ENCODE data around the gene CHD3. TPM values are rescaled to one million over a fixed set of nuclear protein-coding genes. Genes with fewer than 3 reads are reported as not detected.

The CHD3 gene
- total and polyA plus RNA-seq, 10 of the 15 experiments (the other 5 are each of a cell fraction or from before 2014, with no cell fraction given): 1.4 to 86.8 (median 39.1) TPM

GRCh38 chr17:7852919-7853690 lies 35.5 kb upstream of the CHD3 start:
- FAIRE-seq (no peak), DNase-seq (ENCODE audit: low read depth, low spot score) (no peak), ATAC-seq (no peak)
- in situ Hi-C loops (cut with MboI) (no loop called here), intact Hi-C loops (cut with micrococcal nuclease; ENCODE audit: unreplicated experiment) (no loop called here)
- TF ChIP-seq POLR2A (IDR thresholded peaks at IDR 0.05; ENCODE audit: low read depth, low read length) (no peak; the same call in 1 of the 2 replicates), CTCF (IDR thresholded peaks at IDR 0.05 in 2 of 3, conservative IDR thresholded peaks at IDR 0.05 in 1 of 3; ENCODE audit: control insufficient read depth in 2 of 3, extremely low read depth in 1 of 3, insufficient read depth in 1 of 3, low read depth in 3 of 3, low read length in 3 of 3) (0 out of 6 replicates have a peak, but pooled peaks of 1 of the 3 experiments have one; percentile 1)
- no peak overlapping the region for H3K27ac ChIP-seq (ENCODE audit: control insufficient read depth, insufficient read depth)
- no TSS peak for BruUV-seq (replicated peaks)
- no peak overlapping the region for H3K9ac ChIP-seq (ENCODE audit: control insufficient read depth, insufficient read depth, low read length)
- ChIA-PET POLR2A (interaction anchor here (0.6 kb wide), 1 partner anchor 538 kb away, joined by 6 read pairs; no protein-coding TSS in a partner anchor), RAD21 (ENCODE audit: unreplicated experiment) (no interaction called here), CTCF (interaction anchor here (3.0 kb wide), 1 partner anchor 20 kb away, joined by 47 read pairs; the partner anchor contains the start of gene KDM6B), SMC1A (ENCODE audit: uncharacterized antibody, unreplicated experiment) (no interaction called here)
- no peak overlapping the region for H3K4me2 ChIP-seq (ENCODE audit: control insufficient read depth, insufficient read depth)
- 97% methylated on average over 30 of the region's 51 CpGs for WGBS (ENCODE audit: insufficient coverage, insufficient replicate concordance, low lambda C conversion rate, missing lambda C conversion rate)
- H3K4me1 ChIP-seq (ENCODE audit: control insufficient read depth, insufficient read depth, low read length): peaks cover 26% of the 10 kb centered on the region
- no peak overlapping the region for H3K4me3 ChIP-seq
- no peaks in the 10 kb centered on the region for H3K9me3 ChIP-seq (replicated peaks; ENCODE audit: control insufficient read depth, insufficient read depth, low read length)
- no peaks in the 10 kb centered on the region for H3K27me3 ChIP-seq (replicated peaks in 1 of 2; ENCODE audit: control insufficient read depth in 2 of 2, insufficient read depth in 2 of 2, low read length in 1 of 2)
- H3K36me3 ChIP-seq (ENCODE audit: control insufficient read depth in 2 of 2, insufficient read depth in 2 of 2, low read length in 1 of 2): peaks cover 12 to 17% of the 10 kb centered on the region in 2 experiments; a peak in 3 of 4 replicates
- H2AFZ ChIP-seq (ENCODE audit: control insufficient read depth, low read depth, low read length): no peak overlapping the region
- peaks cover 11% of the 10 kb centered on the region for H3K79me2 ChIP-seq (ENCODE audit: control insufficient read depth, insufficient read depth, low read length)
- no peaks in the 10 kb centered on the region; the same call in 1 of the 2 replicates for H4K20me1 ChIP-seq (ENCODE audit: control insufficient read depth, insufficient read depth)

GRCh38 chr17:7853691-7854038 lies 34.9 kb upstream of the CHD3 start:
- intact Hi-C loops (cut with micrococcal nuclease; ENCODE audit: unreplicated experiment) (no loop called here), in situ Hi-C loops (cut with MboI) (no loop called here)
- Histone ChIP-seq H4K20me1 (ENCODE audit: control insufficient read depth, insufficient read depth) (no peaks in the 10 kb centered on the region; the same call in 1 of the 2 replicates), H3K79me2 (ENCODE audit: control insufficient read depth, insufficient read depth, low read length) (peaks cover 14% of the 10 kb centered on the region), H3K27ac (ENCODE audit: control insufficient read depth, insufficient read depth) (no peak overlapping the region), H3K4me1 (ENCODE audit: control insufficient read depth, insufficient read depth, low read length) (peaks cover 26% of the 10 kb centered on the region), H3K9ac (ENCODE audit: control insufficient read depth, insufficient read depth, low read length) (no peak overlapping the region), H3K9me3 (replicated peaks; ENCODE audit: control insufficient read depth, insufficient read depth, low read length) (no peaks in the 10 kb centered on the region), H3K36me3 (ENCODE audit: control insufficient read depth in 2 of 2, insufficient read depth in 2 of 2, low read length in 1 of 2) (peaks cover 12 to 15% of the 10 kb centered on the region in 2 experiments; a peak in 3 of 4 replicates), H2AFZ (ENCODE audit: control insufficient read depth, low read depth, low read length) (no peak overlapping the region), H3K4me3 (no peak overlapping the region), H3K4me2 (ENCODE audit: control insufficient read depth, insufficient read depth) (no peak overlapping the region), H3K27me3 (replicated peaks in 1 of 2; ENCODE audit: control insufficient read depth in 2 of 2, insufficient read depth in 2 of 2, low read length in 1 of 2) (no peaks in the 10 kb centered on the region)
- RAD21 ChIA-PET (ENCODE audit: unreplicated experiment): no interaction called here
- POLR2A ChIA-PET: interaction anchor here (0.6 kb wide), 1 partner anchor 538 kb away, joined by 6 read pairs; no protein-coding TSS in a partner anchor
- ATAC-seq (no peak), DNase-seq (ENCODE audit: low read depth, low spot score) (no peak), FAIRE-seq (no peak)
- no TSS peak for BruUV-seq (replicated peaks)
- 84% methylated on average over 11 of the region's 21 CpGs for WGBS (ENCODE audit: insufficient coverage, insufficient replicate concordance, low lambda C conversion rate, missing lambda C conversion rate)
- no peak for TF ChIP-seq ZNF622 (IDR thresholded peaks at IDR 0.05)
- CTCF ChIA-PET: no interaction called here
- SMC1A ChIA-PET (ENCODE audit: uncharacterized antibody, unreplicated experiment): no interaction called here

Measured in GM12878 (cell line).